ENCODE results near the gene XPOT. TPM values are rescaled to one million over a fixed set of nuclear protein-coding genes. Genes with fewer than 3 reads are reported as not detected.
"Not testable (repeated sequence)": the region's sequence is repeated elsewhere in the genome, so short reads cannot be mapped to it uniquely, and the experiment has no call there.

Gene XPOT
- total RNA-seq (2022) (125 and 140 TPM in 2 replicates), Bru-seq, nascent RNA (percentile 96 among the genes with signal in this experiment), BruChase-seq, experiment 1, labeled RNA remaining after a 6-hour chase (percentile 97 among the genes with signal in this experiment), BruChase-seq, experiment 2, labeled RNA remaining after a 2-hour chase (percentile 95 among the genes with signal in this experiment)
- long read RNA-seq, full-length matches to known transcripts = 92 of 175 reads
- long read RNA-seq, partial matches to known transcripts = 10 of 175 reads
- long read RNA-seq, other reads (novel, unspliced or antisense) = 73 of 175 reads

GRCh38 chr12:64403707-64404469, at the start of gene XPOT:
Gene XPOT, plus strand, starts transcription at chr12:64404392. Its CDS starts 5,644 bp downstream, at chr12:64410036.
- Mint-ChIP-seq H3K36me3 (ENCODE audit: insufficient read depth, unreplicated experiment) (peaks cover 51% of the 10 kb centered on the region), H3K27ac (ENCODE audit: unreplicated experiment) (peak within 1 kb of the TSS; percentile 99), H3K4me3 (ENCODE audit: low read depth, unreplicated experiment) (peak within 1 kb of the TSS; percentile 99), H3K27me3 (ENCODE audit: unreplicated experiment) (no peaks in the 10 kb centered on the region), H3K4me1 (ENCODE audit: low read depth, unreplicated experiment) (peaks cover 19% of the 10 kb centered on the region), H3K9me3 (ENCODE audit: low read depth, unreplicated experiment) (no peaks in the 10 kb centered on the region)
- peak; percentile 97 for DNase-seq
- TF ChIP-seq CTCF (IDR thresholded peaks at IDR 0.05; ENCODE audit: unreplicated experiment) = no peak
- CTCF ChIA-PET = interaction anchor here (0.9 kb wide), 1 partner anchor 560 kb away, joined by 3 read pairs; no protein-coding TSS in a partner anchor
- intact Hi-C loops (cut with micrococcal nuclease; ENCODE audit: unreplicated experiment) = no loop called here
- BruUV-seq (replicated peaks) = TSS peak; percentile 90

GRCh38 chr12:64356209-64356608, 48.0 kb upstream of the XPOT start:
- CTCF ChIA-PET = interaction anchor here (0.6 kb wide), 1 partner anchor 50 kb away, joined by 3 read pairs; no protein-coding TSS in a partner anchor
- H3K4me3 Mint-ChIP-seq (ENCODE audit: low read depth, unreplicated experiment); BruUV-seq (replicated peaks); intact Hi-C loops (cut with micrococcal nuclease; ENCODE audit: unreplicated experiment); DNase-seq; H3K9me3 Mint-ChIP-seq (ENCODE audit: low read depth, unreplicated experiment); H3K27me3 Mint-ChIP-seq (ENCODE audit: unreplicated experiment); H3K36me3 Mint-ChIP-seq (ENCODE audit: insufficient read depth, unreplicated experiment); H3K27ac Mint-ChIP-seq (ENCODE audit: unreplicated experiment); H3K4me1 Mint-ChIP-seq (ENCODE audit: low read depth, unreplicated experiment): not testable (repeated sequence)

GRCh38 chr12:64361173-64361572, 43.0 kb upstream of the XPOT start:
- intact Hi-C loops (cut with micrococcal nuclease; ENCODE audit: unreplicated experiment); H3K27me3 Mint-ChIP-seq (ENCODE audit: unreplicated experiment); DNase-seq; H3K4me3 Mint-ChIP-seq (ENCODE audit: low read depth, unreplicated experiment); H3K27ac Mint-ChIP-seq (ENCODE audit: unreplicated experiment); H3K4me1 Mint-ChIP-seq (ENCODE audit: low read depth, unreplicated experiment); H3K9me3 Mint-ChIP-seq (ENCODE audit: low read depth, unreplicated experiment); H3K36me3 Mint-ChIP-seq (ENCODE audit: insufficient read depth, unreplicated experiment); BruUV-seq (replicated peaks); CTCF ChIA-PET: not testable (repeated sequence)

GRCh38 chr12:64362721-64363305, 41.4 kb upstream of the XPOT start:
- H3K4me3 Mint-ChIP-seq (ENCODE audit: low read depth, unreplicated experiment) = no peak overlapping the region
- DNase-seq = no peak
- no peaks in the 10 kb centered on the region for H3K4me1 Mint-ChIP-seq (ENCODE audit: low read depth, unreplicated experiment)
- H3K27ac Mint-ChIP-seq (ENCODE audit: unreplicated experiment) = no peak overlapping the region
- no peak for TF ChIP-seq CTCF (IDR thresholded peaks at IDR 0.05; ENCODE audit: unreplicated experiment)
- no peaks in the 10 kb centered on the region for H3K9me3 Mint-ChIP-seq (ENCODE audit: low read depth, unreplicated experiment)
- no peaks in the 10 kb centered on the region for H3K27me3 Mint-ChIP-seq (ENCODE audit: unreplicated experiment)
- H3K36me3 Mint-ChIP-seq (ENCODE audit: insufficient read depth, unreplicated experiment) = no peaks in the 10 kb centered on the region
- CTCF ChIA-PET = no interaction called here
- intact Hi-C loops (cut with micrococcal nuclease; ENCODE audit: unreplicated experiment) = no loop called here
- no TSS peak for BruUV-seq (replicated peaks)

GRCh38 chr12:64383675-64384074, 20.5 kb upstream of the XPOT start:
- CTCF ChIA-PET = no interaction called here
- Mint-ChIP-seq H3K4me1 (ENCODE audit: low read depth, unreplicated experiment) (peaks cover 37% of the 10 kb centered on the region), H3K36me3 (ENCODE audit: insufficient read depth, unreplicated experiment) (peaks cover 5% of the 10 kb centered on the region), H3K27ac (ENCODE audit: unreplicated experiment) (no peak overlapping the region), H3K4me3 (ENCODE audit: low read depth, unreplicated experiment) (no peak overlapping the region), H3K27me3 (ENCODE audit: unreplicated experiment) (no peaks in the 10 kb centered on the region), H3K9me3 (ENCODE audit: low read depth, unreplicated experiment) (peaks cover 8% of the 10 kb centered on the region)
- intact Hi-C loops (cut with micrococcal nuclease; ENCODE audit: unreplicated experiment) = no loop called here
- DNase-seq = no peak
- TF ChIP-seq CTCF (IDR thresholded peaks at IDR 0.05; ENCODE audit: unreplicated experiment) = no peak
- BruUV-seq (replicated peaks) = no TSS peak

Measured in Calu3 (cell line).